Measurements from ENCODE around the gene MCAM. TPM values are rescaled to one million over a fixed set of nuclear protein-coding genes. Genes with fewer than 3 reads are reported as not detected.

MCAM gene
- total RNA-seq, 1 experiment from 2014 or later: 124 TPM

- H3K36me3 ChIP-seq (ENCODE audit: low read depth, low read length): peaks cover 62% of the 10 kb centered on the region
- intact Hi-C loops (cut with micrococcal nuclease): no loop called here
- H2AFZ ChIP-seq (ENCODE audit: low read length): no peak overlapping the region
- no peak overlapping the region for H3K4me3 ChIP-seq (ENCODE audit: low read length)
- DNase-seq (no peak), ATAC-seq (no peak)
- no peak overlapping the region for H3K4me2 ChIP-seq (ENCODE audit: low read length)
- no TSS peak for BruUV-seq (replicated peaks)
- no peak overlapping the region for H3K27ac ChIP-seq (ENCODE audit: low read length)
- H3F3A ChIP-seq (ENCODE audit: low read length, unreplicated experiment): no peaks in the 10 kb centered on the region
- H3K9ac ChIP-seq (ENCODE audit: low read length): no peak overlapping the region
- TF ChIP-seq, protein P1, sequence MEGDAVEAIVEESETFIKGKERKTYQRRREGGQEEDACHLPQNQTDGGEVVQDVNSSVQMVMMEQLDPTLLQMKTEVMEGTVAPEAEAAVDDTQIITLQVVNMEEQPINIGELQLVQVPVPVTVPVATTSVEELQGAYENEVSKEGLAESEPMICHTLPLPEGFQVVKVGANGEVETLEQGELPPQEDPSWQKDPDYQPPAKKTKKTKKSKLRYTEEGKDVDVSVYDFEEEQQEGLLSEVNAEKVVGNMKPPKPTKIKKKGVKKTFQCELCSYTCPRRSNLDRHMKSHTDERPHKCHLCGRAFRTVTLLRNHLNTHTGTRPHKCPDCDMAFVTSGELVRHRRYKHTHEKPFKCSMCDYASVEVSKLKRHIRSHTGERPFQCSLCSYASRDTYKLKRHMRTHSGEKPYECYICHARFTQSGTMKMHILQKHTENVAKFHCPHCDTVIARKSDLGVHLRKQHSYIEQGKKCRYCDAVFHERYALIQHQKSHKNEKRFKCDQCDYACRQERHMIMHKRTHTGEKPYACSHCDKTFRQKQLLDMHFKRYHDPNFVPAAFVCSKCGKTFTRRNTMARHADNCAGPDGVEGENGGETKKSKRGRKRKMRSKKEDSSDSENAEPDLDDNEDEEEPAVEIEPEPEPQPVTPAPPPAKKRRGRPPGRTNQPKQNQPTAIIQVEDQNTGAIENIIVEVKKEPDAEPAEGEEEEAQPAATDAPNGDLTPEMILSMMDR (conservative IDR thresholded peaks at IDR 0.05; ENCODE audit: low read depth, low read length): no peak
- TF ChIP-seq EZH2phosphoT487 (IDR thresholded peaks at IDR 0.05; ENCODE audit: borderline replicate concordance, low read length): no peak
- no peak for TF ChIP-seq EZH2 (IDR thresholded peaks at IDR 0.05; ENCODE audit: low read length, unreplicated experiment)
- H3K27me3 ChIP-seq (ENCODE audit: low read length): no peaks in the 10 kb centered on the region
- no peaks in the 10 kb centered on the region for H3K4me1 ChIP-seq (ENCODE audit: insufficient read depth, low read length)
- no peaks in the 10 kb centered on the region for H4K20me1 ChIP-seq (ENCODE audit: low read length)
- H3K9me2 ChIP-seq (replicated peaks; ENCODE audit: low read length): no peaks in the 10 kb centered on the region
- H3K9me3 ChIP-seq (ENCODE audit: low read length): no peaks in the 10 kb centered on the region
- ChIA-PET CTCF (no interaction called here), POLR2A (ENCODE audit: unreplicated experiment) (interaction anchor here (0.5 kb wide), 1 partner anchor 198 kb away, joined by 3 read pairs; no protein-coding TSS in a partner anchor)
- H3K79me2 ChIP-seq (ENCODE audit: low read length): no peaks in the 10 kb centered on the region
Observed at GRCh38 chr11:119300198-119300964, 16.5 kb downstream of the MCAM start.

GRCh38 chr11:119299416-119299815 lies 17.5 kb downstream of the MCAM start:
- intact Hi-C loops (cut with micrococcal nuclease): loop anchor here (10.0 kb wide), 1 partner anchor 155 kb away; the partner anchor contains the start of gene ABCG4
- CTCF ChIA-PET: no interaction called here
- TF ChIP-seq, protein P1 (conservative IDR thresholded peaks at IDR 0.05; ENCODE audit: low read depth, low read length): no peak
- TF ChIP-seq EZH2 (IDR thresholded peaks at IDR 0.05; ENCODE audit: low read length, unreplicated experiment) (no peak), EZH2phosphoT487 (IDR thresholded peaks at IDR 0.05; ENCODE audit: borderline replicate concordance, low read length) (no peak)
- H3K27me3 ChIP-seq (ENCODE audit: low read length): no peaks in the 10 kb centered on the region
- no peak overlapping the region for H3K4me2 ChIP-seq (ENCODE audit: low read length)
- H3K27ac ChIP-seq (ENCODE audit: low read length): no peak overlapping the region
- DNase-seq: no peak
- no peaks in the 10 kb centered on the region for H3K9me2 ChIP-seq (replicated peaks; ENCODE audit: low read length)
- no peaks in the 10 kb centered on the region for H3K79me2 ChIP-seq (ENCODE audit: low read length)
- H2AFZ ChIP-seq (ENCODE audit: low read length): no peak overlapping the region
- H3K36me3 ChIP-seq (ENCODE audit: low read depth, low read length): peaks cover 62% of the 10 kb centered on the region
- H3K4me1 ChIP-seq (ENCODE audit: insufficient read depth, low read length): no peaks in the 10 kb centered on the region
- no peaks in the 10 kb centered on the region for H4K20me1 ChIP-seq (ENCODE audit: low read length)
- H3K9ac ChIP-seq (ENCODE audit: low read length): no peak overlapping the region
- ATAC-seq: no peak
- BruUV-seq (replicated peaks): no TSS peak
- H3F3A ChIP-seq (ENCODE audit: low read length, unreplicated experiment): no peaks in the 10 kb centered on the region
- H3K4me3 ChIP-seq (ENCODE audit: low read length): no peak overlapping the region
- no peaks in the 10 kb centered on the region for H3K9me3 ChIP-seq (ENCODE audit: low read length)
- POLR2A ChIA-PET (ENCODE audit: unreplicated experiment): no interaction called here

GRCh38 chr11:119298726-119299125 lies 18.2 kb downstream of the MCAM start:
- H4K20me1 ChIP-seq (ENCODE audit: low read length): no peaks in the 10 kb centered on the region
- no peak overlapping the region for H3K9ac ChIP-seq (ENCODE audit: low read length)
- H3K79me2 ChIP-seq (ENCODE audit: low read length): no peaks in the 10 kb centered on the region
- intact Hi-C loops (cut with micrococcal nuclease): loop anchor here (10.0 kb wide), 1 partner anchor 154 kb away; the partner anchor contains the start of gene ABCG4
- no peak for DNase-seq
- H3K9me2 ChIP-seq (replicated peaks; ENCODE audit: low read length): no peaks in the 10 kb centered on the region
- H3K4me1 ChIP-seq (ENCODE audit: insufficient read depth, low read length): no peaks in the 10 kb centered on the region
- H3F3A ChIP-seq (ENCODE audit: low read length, unreplicated experiment): no peaks in the 10 kb centered on the region
- no TSS peak for BruUV-seq (replicated peaks)
- ATAC-seq: no peak
- no peaks in the 10 kb centered on the region for H3K27me3 ChIP-seq (ENCODE audit: low read length)
- peaks cover 55% of the 10 kb centered on the region for H3K36me3 ChIP-seq (ENCODE audit: low read depth, low read length)
- ChIA-PET POLR2A (ENCODE audit: unreplicated experiment) (no interaction called here), CTCF (no interaction called here)
- no peaks in the 10 kb centered on the region for H3K9me3 ChIP-seq (ENCODE audit: low read length)
- H3K4me3 ChIP-seq (ENCODE audit: low read length): no peak overlapping the region
- no peak overlapping the region for H2AFZ ChIP-seq (ENCODE audit: low read length)
- H3K27ac ChIP-seq (ENCODE audit: low read length): no peak overlapping the region
- no peak overlapping the region for H3K4me2 ChIP-seq (ENCODE audit: low read length)
- TF ChIP-seq EZH2 (IDR thresholded peaks at IDR 0.05; ENCODE audit: low read length, unreplicated experiment): no peak
- TF ChIP-seq EZH2phosphoT487 (IDR thresholded peaks at IDR 0.05; ENCODE audit: borderline replicate concordance, low read length): no peak
- TF ChIP-seq, protein P1 (conservative IDR thresholded peaks at IDR 0.05; ENCODE audit: low read depth, low read length): no peak
